Measurements from ENCODE around the gene SDK2.
A peak's percentile ranks its signal among the peaks of the same experiment; 100 is the strongest.

Gene SDK2

GRCh38 chr17:73444021-73444420 lies 200.2 kb downstream of the SDK2 start:
- Mint-ChIP-seq H3K27ac (no peak overlapping the region), H3K9me3 (no peaks in the 10 kb centered on the region), H3K4me3 (no peak overlapping the region), H3K36me3 (no peaks in the 10 kb centered on the region), H3K4me1 (no peaks in the 10 kb centered on the region), H3K27me3 (no peaks in the 10 kb centered on the region)
- CTCF ChIA-PET: interaction anchor here (0.5 kb wide), 1 partner anchor 1039 kb away, joined by 4 read pairs; no protein-coding TSS in a partner anchor
- DNase-seq: no peak

DNA sequence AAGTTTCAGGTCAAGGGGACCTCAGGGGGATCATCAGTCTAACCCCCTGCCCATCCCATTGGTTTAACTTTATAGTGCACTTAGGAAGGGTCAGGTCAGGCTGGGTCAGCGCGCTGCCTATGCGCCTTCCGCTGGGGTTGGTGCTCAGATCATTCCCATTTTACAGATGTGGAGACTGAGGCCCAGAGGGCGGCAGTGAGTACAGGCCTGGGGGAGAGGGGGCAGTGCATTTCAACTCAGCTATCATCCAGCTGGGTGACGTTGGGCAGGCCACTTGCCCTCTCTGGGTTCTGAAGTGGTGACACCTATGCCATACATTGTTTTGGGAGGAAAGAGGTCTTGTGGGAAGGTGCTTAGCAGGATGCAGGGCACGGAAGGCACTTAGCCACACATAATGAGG lies 204.6 kb downstream of the SDK2 start:
- H3K9me3 Mint-ChIP-seq: no peaks in the 10 kb centered on the region
- no peak for DNase-seq
- peaks cover 2% of the 10 kb centered on the region for H3K36me3 Mint-ChIP-seq
- H3K27me3 Mint-ChIP-seq: no peaks in the 10 kb centered on the region
- no peak overlapping the region for H3K27ac Mint-ChIP-seq
- CTCF ChIA-PET: no interaction called here
- H3K4me3 Mint-ChIP-seq: no peak overlapping the region
- peaks cover 2% of the 10 kb centered on the region for H3K4me1 Mint-ChIP-seq

DNA sequence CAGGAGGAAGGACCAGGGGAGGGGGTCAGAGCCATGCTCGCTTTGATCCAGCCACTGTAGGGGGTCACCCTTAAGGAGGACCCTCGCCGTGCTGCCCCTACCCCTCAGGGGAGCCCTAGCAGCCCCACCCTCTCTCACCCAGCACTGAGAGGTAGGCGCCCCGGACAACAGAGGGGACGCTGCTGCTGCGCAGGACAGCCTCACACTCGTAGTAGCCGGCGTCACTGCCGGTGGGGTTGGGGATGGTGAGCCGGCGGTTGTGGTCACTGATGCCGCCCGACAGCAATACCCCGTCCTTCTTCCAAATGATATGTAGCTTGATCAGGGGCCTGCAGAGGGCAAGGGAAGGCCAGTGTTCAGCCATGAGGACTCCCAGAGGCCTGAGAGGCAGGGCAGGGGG lies 206.4 kb downstream of the SDK2 start:
- Mint-ChIP-seq H3K4me1 (peaks cover 2% of the 10 kb centered on the region), H3K27ac (no peak overlapping the region), H3K9me3 (no peaks in the 10 kb centered on the region), H3K27me3 (no peaks in the 10 kb centered on the region), H3K4me3 (no peak overlapping the region), H3K36me3 (peaks cover 2% of the 10 kb centered on the region)
- CTCF ChIA-PET: interaction anchor here (1.3 kb wide), 1 partner anchor 8 kb away, joined by 3 read pairs; no protein-coding TSS in a partner anchor
- no peak for DNase-seq

DNA sequence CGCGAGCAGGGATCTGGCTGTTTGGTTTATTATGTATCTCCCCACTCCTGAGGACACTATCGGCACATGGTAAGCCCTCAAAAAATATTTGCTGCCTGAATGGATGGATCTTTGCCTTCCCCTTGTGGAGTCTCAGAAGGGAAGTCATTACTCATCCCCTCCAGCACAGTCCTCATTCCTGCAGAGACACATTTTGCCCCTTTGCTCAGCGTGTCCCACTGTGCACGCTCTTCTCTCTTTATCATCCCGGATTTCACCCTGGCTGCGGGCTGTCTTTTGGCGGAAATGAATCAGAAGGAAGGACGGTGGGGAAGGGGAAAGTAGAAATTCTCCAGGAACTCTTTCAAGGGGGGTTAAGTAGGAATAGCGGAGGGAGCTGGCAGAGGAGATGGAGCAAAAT lies 207.3 kb downstream of the SDK2 start:
- Mint-ChIP-seq H3K27me3 (no peaks in the 10 kb centered on the region), H3K36me3 (peaks cover 2% of the 10 kb centered on the region), H3K4me3 (no peak overlapping the region), H3K27ac (no peak overlapping the region), H3K9me3 (no peaks in the 10 kb centered on the region), H3K4me1 (peaks cover 2% of the 10 kb centered on the region)
- CTCF ChIA-PET: no interaction called here
- DNase-seq: no peak

GRCh38 chr17:73435412-73435811 lies 208.8 kb downstream of the SDK2 start:
- no peak overlapping the region for H3K4me3 Mint-ChIP-seq
- peaks cover 11% of the 10 kb centered on the region for H3K4me1 Mint-ChIP-seq
- no peaks in the 10 kb centered on the region for H3K27me3 Mint-ChIP-seq
- H3K27ac Mint-ChIP-seq: no peak overlapping the region
- H3K9me3 Mint-ChIP-seq: no peaks in the 10 kb centered on the region
- CTCF ChIA-PET: no interaction called here
- peaks cover 3% of the 10 kb centered on the region for H3K36me3 Mint-ChIP-seq
- DNase-seq: no peak

- Mint-ChIP-seq H3K27me3 (no peaks in the 10 kb centered on the region), H3K36me3 (peaks cover 3% of the 10 kb centered on the region), H3K4me3 (no peak overlapping the region), H3K27ac (no peak overlapping the region), H3K4me1 (peaks cover 21% of the 10 kb centered on the region), H3K9me3 (no peaks in the 10 kb centered on the region)
- CTCF ChIA-PET: no interaction called here
- DNase-seq: no peak
These were observed 210.1 kb downstream of the SDK2 start for GRCh38 chr17:73434154-73434553.

- H3K4me1 Mint-ChIP-seq: peaks cover 21% of the 10 kb centered on the region
- H3K27me3 Mint-ChIP-seq: peaks cover 1% of the 10 kb centered on the region
- peaks cover 3% of the 10 kb centered on the region for H3K36me3 Mint-ChIP-seq
- no peak for DNase-seq
- CTCF ChIA-PET: no interaction called here
- H3K9me3 Mint-ChIP-seq: no peaks in the 10 kb centered on the region
- no peak overlapping the region for H3K4me3 Mint-ChIP-seq
- H3K27ac Mint-ChIP-seq: no peak overlapping the region
These were observed 210.7 kb downstream of the SDK2 start for GRCh38 chr17:73433501-73433900.

DNA sequence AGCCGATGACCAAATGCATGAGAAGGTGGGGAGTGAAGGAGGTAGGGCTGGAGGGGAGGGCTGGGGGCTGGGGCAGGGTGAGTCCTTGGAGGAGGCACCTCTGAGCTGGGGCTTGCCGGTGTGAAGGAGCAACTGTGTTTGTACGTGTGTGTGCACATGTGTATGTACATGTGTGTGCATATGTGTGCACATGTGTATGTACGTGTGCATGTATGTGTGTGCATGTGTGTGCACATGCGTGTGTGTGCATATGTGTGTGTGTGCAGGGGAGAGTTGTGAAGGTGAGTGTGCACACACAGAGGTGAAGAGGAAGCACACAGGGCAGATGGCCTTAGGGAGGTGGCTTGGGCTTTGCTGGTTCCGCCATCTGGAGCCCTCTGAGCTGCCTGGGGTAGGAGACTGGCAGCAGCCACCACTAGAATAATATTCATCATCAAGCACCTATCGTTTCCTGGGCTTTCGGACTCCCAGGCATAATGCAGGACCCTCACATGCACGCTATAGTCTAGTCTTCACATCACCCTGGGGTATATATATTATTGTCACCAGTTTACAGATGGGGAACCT lies 211.5 kb downstream of the SDK2 start:
- H3K27me3 Mint-ChIP-seq: peaks cover 6% of the 10 kb centered on the region
- H3K27ac Mint-ChIP-seq: no peak overlapping the region
- H3K9me3 Mint-ChIP-seq: no peaks in the 10 kb centered on the region
- peaks cover 3% of the 10 kb centered on the region for H3K36me3 Mint-ChIP-seq
- H3K4me3 Mint-ChIP-seq: no peak overlapping the region
- CTCF ChIA-PET: no interaction called here
- DNase-seq: no peak
- H3K4me1 Mint-ChIP-seq: peaks cover 19% of the 10 kb centered on the region

DNA sequence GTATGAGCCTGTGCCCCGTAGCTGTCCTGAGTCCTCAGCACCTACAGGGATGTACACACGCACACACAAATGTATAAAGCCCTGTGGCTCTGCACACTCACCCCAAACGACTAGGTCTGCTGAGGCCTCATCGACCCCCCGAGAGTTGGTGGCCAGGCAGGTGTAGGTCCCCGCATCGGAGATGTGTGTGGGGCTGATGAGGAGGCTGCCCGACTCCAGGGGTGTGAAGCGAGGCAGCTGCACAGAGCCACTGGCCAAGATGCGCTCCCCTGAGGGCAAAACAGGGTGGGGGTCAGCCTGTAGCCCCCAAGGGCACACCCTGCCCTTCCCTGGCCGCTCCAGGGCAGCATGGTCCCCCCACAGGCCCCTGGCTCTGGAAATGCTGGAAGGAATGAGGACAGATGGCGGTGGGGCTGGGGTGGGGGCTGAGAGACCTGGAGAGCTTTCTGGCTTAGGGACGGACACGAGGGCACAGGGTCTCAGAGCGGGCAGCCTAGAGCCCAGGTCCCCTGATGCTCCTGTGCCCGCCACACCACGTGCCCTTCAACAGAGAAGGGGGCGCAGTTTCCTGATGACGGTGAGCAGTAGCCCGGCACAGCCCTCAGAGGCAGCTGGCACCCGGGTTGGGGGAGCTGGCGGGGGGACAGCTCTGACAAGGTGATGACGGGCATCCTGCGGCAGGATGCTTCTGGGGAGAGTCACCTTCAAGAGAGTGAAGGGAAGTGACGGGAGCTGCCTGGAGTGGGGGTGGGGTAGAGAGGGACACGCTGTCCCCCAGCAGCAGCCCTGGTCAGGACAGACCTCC lies 212.6 kb downstream of the SDK2 start:
- CTCF ChIA-PET: interaction anchor here (1.1 to 4.7 kb wide), 5 partner anchors 214 to 525 kb away, joined by 3 to 61 read pairs (median 15); no protein-coding TSS in a partner anchor
- no peak overlapping the region for H3K27ac Mint-ChIP-seq
- no peaks in the 10 kb centered on the region for H3K9me3 Mint-ChIP-seq
- peaks cover 3% of the 10 kb centered on the region for H3K36me3 Mint-ChIP-seq
- DNase-seq: no peak
- H3K4me3 Mint-ChIP-seq: no peak overlapping the region
- peaks cover 19% of the 10 kb centered on the region for H3K4me1 Mint-ChIP-seq
- H3K27me3 Mint-ChIP-seq: peaks cover 6% of the 10 kb centered on the region

- peaks cover 19% of the 10 kb centered on the region for H3K4me1 Mint-ChIP-seq
- H3K9me3 Mint-ChIP-seq: no peaks in the 10 kb centered on the region
- peak; percentile 39 for DNase-seq
- CTCF ChIA-PET: interaction anchor here (1.1 to 4.7 kb wide), 6 partner anchors 215 to 526 kb away, joined by 3 to 61 read pairs (median 10); no protein-coding TSS in a partner anchor
- no peak overlapping the region for H3K4me3 Mint-ChIP-seq
- peak overlapping the region; percentile 60 for H3K27ac Mint-ChIP-seq
- peaks cover 6% of the 10 kb centered on the region for H3K27me3 Mint-ChIP-seq
- H3K36me3 Mint-ChIP-seq: peaks cover 2% of the 10 kb centered on the region
These were observed 213.4 kb downstream of the SDK2 start for GRCh38 chr17:73430848-73431247.

GRCh38 chr17:73430165-73430680 lies 214.0 kb downstream of the SDK2 start:
- no peak overlapping the region for H3K4me3 Mint-ChIP-seq
- no peak for DNase-seq
- no peak overlapping the region for H3K27ac Mint-ChIP-seq
- H3K4me1 Mint-ChIP-seq: peaks cover 19% of the 10 kb centered on the region
- CTCF ChIA-PET: interaction anchor here (0.7 to 4.7 kb wide), 17 partner anchors 8 to 770 kb away, joined by 3 to 61 read pairs (median 4); partner anchors contain the start of gene SDK2
- peaks cover 2% of the 10 kb centered on the region for H3K36me3 Mint-ChIP-seq
- peaks cover 6% of the 10 kb centered on the region for H3K27me3 Mint-ChIP-seq
- H3K9me3 Mint-ChIP-seq: no peaks in the 10 kb centered on the region

GRCh38 chr17:73429440-73430164 lies 214.6 kb downstream of the SDK2 start:
- peak; percentile 91 for DNase-seq
- no peaks in the 10 kb centered on the region for H3K9me3 Mint-ChIP-seq
- peaks cover 2% of the 10 kb centered on the region for H3K36me3 Mint-ChIP-seq
- H3K27ac Mint-ChIP-seq: no peak overlapping the region
- H3K27me3 Mint-ChIP-seq: peaks cover 6% of the 10 kb centered on the region
- CTCF ChIA-PET: interaction anchor here (0.7 to 4.7 kb wide), 18 partner anchors 8 to 932 kb away, joined by 3 to 61 read pairs (median 4); partner anchors contain the start of genes BTBD17 and SDK2
- peaks cover 19% of the 10 kb centered on the region for H3K4me1 Mint-ChIP-seq
- no peak overlapping the region for H3K4me3 Mint-ChIP-seq

GRCh38 chr17:73427198-73427597 lies 217.0 kb downstream of the SDK2 start:
- no peak overlapping the region for H3K4me3 Mint-ChIP-seq
- CTCF ChIA-PET: interaction anchor here (0.7 to 4.7 kb wide), 2 partner anchors 38 to 283 kb away, joined by 4 to 61 read pairs; no protein-coding TSS in a partner anchor
- no peak overlapping the region for H3K27ac Mint-ChIP-seq
- peaks cover 6% of the 10 kb centered on the region for H3K27me3 Mint-ChIP-seq
- no peaks in the 10 kb centered on the region for H3K9me3 Mint-ChIP-seq
- H3K36me3 Mint-ChIP-seq: peaks cover 2% of the 10 kb centered on the region
- no peak for DNase-seq
- H3K4me1 Mint-ChIP-seq: peaks cover 19% of the 10 kb centered on the region

DNA sequence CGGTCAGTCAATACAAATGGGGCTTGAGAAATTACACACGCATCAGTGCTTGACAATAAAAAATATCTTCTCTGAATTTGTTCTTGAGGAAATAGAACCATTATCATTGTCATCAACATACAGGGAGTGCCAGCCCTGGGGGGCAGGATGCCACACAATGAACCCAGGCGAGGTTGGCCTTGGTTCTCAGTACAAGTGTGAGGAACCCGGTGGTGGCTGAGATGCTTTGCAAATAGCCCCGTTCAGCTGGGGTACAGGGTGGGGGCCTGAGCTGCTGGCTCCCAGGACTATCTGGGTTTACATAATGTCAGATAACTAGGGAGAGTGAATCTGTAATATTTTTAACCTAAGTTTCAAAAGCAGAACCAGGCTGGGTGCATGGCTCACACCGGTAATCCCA lies 219.7 kb downstream of the SDK2 start:
- H3K4me3 Mint-ChIP-seq: no peak overlapping the region
- DNase-seq: no peak
- H3K4me1 Mint-ChIP-seq: peaks cover 4% of the 10 kb centered on the region
- no peaks in the 10 kb centered on the region for H3K36me3 Mint-ChIP-seq
- CTCF ChIA-PET: no interaction called here
- no peaks in the 10 kb centered on the region for H3K9me3 Mint-ChIP-seq
- H3K27me3 Mint-ChIP-seq: peaks cover 6% of the 10 kb centered on the region
- H3K27ac Mint-ChIP-seq: no peak overlapping the region

Data from activated naive CD4-positive, alpha-beta T cell treated with anti-CD3 and anti-CD28 coated beads, Interleukin-2, amount 10 ng/mL, durations not matched to agents 7 days and 5 days (primary cell).